DOHH2 (cell line): Measurements from ENCODE around the gene SLC25A41.

Source experiments
- EZH2phosphoT487 ChIP-seq: fragments of 200-600 bp; sonication (generic); IDR thresholded peaks from 2 replicates; pipeline ENCODE4 v1.6.1; 2017; ENCODE audit warnings: borderline replicate concordance, mild to moderate bottlenecking, antibody characterized with exemption, low read length, moderate library complexity, mixed read lengths
- TF ChIP-seq, protein P1 (sequence below): fragments of 200-600 bp; sonication (generic); IDR thresholded peaks from one replicate; pipeline ENCODE4 v1.5.1; 2014; ENCODE audit warnings: antibody characterized with exemption, mild to moderate bottlenecking, low read depth, low read length; ENCODE audit not compliant: poor library complexity, severe bottlenecking

DNA sequence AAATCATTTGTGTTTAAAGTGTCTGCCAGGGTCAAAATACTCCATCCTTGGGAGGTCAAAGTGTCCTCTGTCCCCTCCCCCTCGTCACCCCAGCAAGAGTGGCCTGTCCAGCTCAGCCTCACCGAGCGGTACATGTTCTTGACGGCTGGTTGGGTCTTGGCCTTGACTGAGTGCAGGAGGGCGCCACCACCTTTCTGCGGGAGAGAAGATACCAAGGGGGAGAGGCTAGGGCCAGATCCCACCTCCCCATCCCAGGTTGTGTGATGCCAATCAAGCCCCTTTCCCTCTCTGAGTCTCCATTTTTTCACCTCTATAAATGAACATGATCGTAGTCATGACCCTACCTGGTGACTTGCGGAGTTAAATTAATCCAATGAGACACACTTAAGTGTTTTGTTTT is 36.6 kb upstream of the SLC25A41 start:
- TF ChIP-seq, protein P1, sequence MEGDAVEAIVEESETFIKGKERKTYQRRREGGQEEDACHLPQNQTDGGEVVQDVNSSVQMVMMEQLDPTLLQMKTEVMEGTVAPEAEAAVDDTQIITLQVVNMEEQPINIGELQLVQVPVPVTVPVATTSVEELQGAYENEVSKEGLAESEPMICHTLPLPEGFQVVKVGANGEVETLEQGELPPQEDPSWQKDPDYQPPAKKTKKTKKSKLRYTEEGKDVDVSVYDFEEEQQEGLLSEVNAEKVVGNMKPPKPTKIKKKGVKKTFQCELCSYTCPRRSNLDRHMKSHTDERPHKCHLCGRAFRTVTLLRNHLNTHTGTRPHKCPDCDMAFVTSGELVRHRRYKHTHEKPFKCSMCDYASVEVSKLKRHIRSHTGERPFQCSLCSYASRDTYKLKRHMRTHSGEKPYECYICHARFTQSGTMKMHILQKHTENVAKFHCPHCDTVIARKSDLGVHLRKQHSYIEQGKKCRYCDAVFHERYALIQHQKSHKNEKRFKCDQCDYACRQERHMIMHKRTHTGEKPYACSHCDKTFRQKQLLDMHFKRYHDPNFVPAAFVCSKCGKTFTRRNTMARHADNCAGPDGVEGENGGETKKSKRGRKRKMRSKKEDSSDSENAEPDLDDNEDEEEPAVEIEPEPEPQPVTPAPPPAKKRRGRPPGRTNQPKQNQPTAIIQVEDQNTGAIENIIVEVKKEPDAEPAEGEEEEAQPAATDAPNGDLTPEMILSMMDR: no peak
- TF ChIP-seq EZH2phosphoT487: no peak
